GM23338 (cell line): ENCODE results near the gene KISS1. TPM values are rescaled to one million over a fixed set of nuclear protein-coding genes. Genes with fewer than 3 reads are reported as not detected.

Experiments used
- ATAC-seq: fragments of 200-7000 bp; cut with Tn5 transposase; 3 replicates; pipeline ENCODE4 v1.9.1; 2020
- DNase-seq: peaks from one replicate; pipeline ENCODE4 v3.0.0-alpha.2; 2015; ENCODE audit warnings: low spot score
- H2AFZ ChIP-seq: fragments of 200-600 bp; sonication (generic); 2 replicates; pipeline ENCODE4 v1.8.0; 2016; ENCODE audit warnings: antibody characterized with exemption, mild to moderate bottlenecking, moderate library complexity
- H3F3A ChIP-seq: fragments of 200-600 bp; sonication (generic); replicated peaks from 2 replicates; pipeline ENCODE4 v1.8.0; 2017; ENCODE audit warnings: antibody characterized with exemption, mixed run types, low read depth
- H3K27ac ChIP-seq: fragments of 200-600 bp; sonication (generic); 2 replicates; pipeline ENCODE4 v1.6.1; 2016; ENCODE audit warnings: low read depth
- H3K27me3 ChIP-seq: fragments of 200-600 bp; sonication (generic); 2 replicates; pipeline ENCODE4 v1.8.0; 2016; ENCODE audit warnings: mild to moderate bottlenecking, mixed run types, moderate library complexity; ENCODE audit not compliant: insufficient read depth
- H3K36me3 ChIP-seq: fragments of 200-600 bp; sonication (generic); 2 replicates; pipeline ENCODE4 v1.8.0; 2016; ENCODE audit warnings: mild to moderate bottlenecking; ENCODE audit not compliant: insufficient read depth
- H3K4me1 ChIP-seq: fragments of 200-600 bp; sonication (generic); 2 replicates; pipeline ENCODE4 v1.8.0; 2016; ENCODE audit warnings: mild to moderate bottlenecking, moderate library complexity; ENCODE audit not compliant: insufficient read depth
- H3K4me2 ChIP-seq: fragments of 200-600 bp; sonication (generic); 2 replicates; pipeline ENCODE4 v1.7.1; 2017; ENCODE audit warnings: mixed run types
- H3K4me3 ChIP-seq: fragments of 200-600 bp; sonication (generic); 2 replicates; pipeline ENCODE4 v1.6.1; 2016; ENCODE audit warnings: mixed run types
- H3K79me2 ChIP-seq: fragments of 200-600 bp; sonication (generic); replicated peaks from 2 replicates; pipeline ENCODE4 v1.8.0; 2017; ENCODE audit warnings: mild to moderate bottlenecking; ENCODE audit not compliant: insufficient read depth
- H3K9me2 ChIP-seq: fragments of 200-600 bp; sonication (generic); 2 replicates; pipeline ENCODE4 v1.8.0; 2017; ENCODE audit not compliant: insufficient read depth
- H4K20me1 ChIP-seq: fragments of 200-600 bp; sonication (generic); replicated peaks from 2 replicates; pipeline ENCODE4 v1.8.0; 2017; ENCODE audit warnings: mild to moderate bottlenecking; ENCODE audit not compliant: insufficient read depth
- H3K27ac Mint-ChIP-seq: 2 replicates; pipeline ENCODE4 v1.8.0; 2020; ENCODE audit warnings: inconsistent platforms, mild to moderate bottlenecking, moderate library complexity, mixed read lengths
- H3K27me3 Mint-ChIP-seq: 3 replicates; pipeline ENCODE4 v1.8.0; 2022; ENCODE audit warnings: low read depth, mild to moderate bottlenecking, moderate library complexity, mixed read lengths, inconsistent platforms; ENCODE audit not compliant: insufficient read depth, poor library complexity
- H3K36me3 Mint-ChIP-seq: 3 replicates; pipeline ENCODE4 v1.8.0; 2021; ENCODE audit warnings: low read depth, mild to moderate bottlenecking, inconsistent platforms, moderate library complexity, mixed read lengths
- H3K4me1 Mint-ChIP-seq: 3 replicates; pipeline ENCODE4 v1.8.0; 2020; ENCODE audit warnings: mild to moderate bottlenecking, inconsistent platforms, mixed read lengths
- H3K4me3 Mint-ChIP-seq: 3 replicates; pipeline ENCODE4 v1.8.0; 2021; ENCODE audit warnings: moderate library complexity, mild to moderate bottlenecking, inconsistent platforms, mixed read lengths
- H3K9me3 Mint-ChIP-seq: 3 replicates; pipeline ENCODE4 v1.8.0; 2020; ENCODE audit warnings: moderate library complexity, mild to moderate bottlenecking, inconsistent platforms, mixed read lengths
- EZH2 ChIP-seq: fragments of 200-600 bp; sonication (generic); IDR thresholded peaks from one replicate; pipeline ENCODE4 v1.8.0; 2017; ENCODE audit warnings: antibody characterized with exemption, mild to moderate bottlenecking, low read depth; ENCODE audit not compliant: unreplicated experiment
- EZH2phosphoT487 ChIP-seq: fragments of 200-600 bp; sonication (generic); IDR thresholded peaks from one replicate; pipeline ENCODE4 v1.8.1; 2018; ENCODE audit warnings: antibody characterized with exemption; ENCODE audit not compliant: unreplicated experiment
- JUNB ChIP-seq: IDR thresholded peaks from one replicate; pipeline ENCODE4 v1.6.1; 2016; ENCODE audit warnings: antibody characterized with exemption; ENCODE audit not compliant: unreplicated experiment
- NANOG ChIP-seq: IDR thresholded peaks from 2 replicates; pipeline ENCODE4 v1.6.1; 2016; ENCODE audit warnings: antibody characterized with exemption, borderline replicate concordance
- POLR2AphosphoS5 ChIP-seq: IDR thresholded peaks from 2 replicates; pipeline ENCODE4 v1.6.1; 2016; ENCODE audit warnings: antibody characterized with exemption, low read depth
- REST ChIP-seq: IDR thresholded peaks from one replicate; pipeline ENCODE4 v1.6.1; 2018; ENCODE audit warnings: antibody characterized with exemption; ENCODE audit not compliant: unreplicated experiment
- ZNF114 ChIP-seq: fragments of 250-450 bp; sonication (Bioruptor Pico); IDR thresholded peaks from 2 replicates; pipeline ENCODE4 v1.5.0; 2020; ENCODE audit warnings: mild to moderate bottlenecking, moderate library complexity
- ZNF331 ChIP-seq: fragments of 250-450 bp; sonication (Bioruptor Pico); IDR thresholded peaks from 2 replicates; pipeline ENCODE4 v1.5.0; 2020; ENCODE audit warnings: low read depth, mild to moderate bottlenecking, moderate library complexity
- polyA plus RNA-seq: library from polyadenylated mRNA; unstranded; fragments of >200 nt; fragmentation: Nextera tagmentation; extraction: Ambion mirVana; gene quantifications from 2 replicates; pipeline ENCODE4 v1.2.1, GENCODE V29; 2016
- total RNA-seq: library from RNA; depleted of rRNA; stranded (reverse); fragments of >200 nt; shearing (Covaris generic); gene quantifications from 2 replicates; pipeline ENCODE4 v1.2.3, GENCODE V29; 2014
- TF ChIP-seq, protein P1 (sequence below): IDR thresholded peaks from 2 replicates; pipeline ENCODE4 v1.6.1; 2016; ENCODE audit warnings: antibody characterized with exemption
- TF ChIP-seq, protein P2 (sequence below), 2 experiments: fragments of 200-600 bp in 1 of 2; sonication (generic) in 1 of 2; conservative IDR thresholded peaks; 2 replicates each; pipeline versions ENCODE4 v1.5.1 to v1.6.1; 2016 to 2017; ENCODE audit warnings: antibody characterized with exemption in 2 of 2, low read depth in 2 of 2, mild to moderate bottlenecking in 2 of 2, moderate library complexity in 1 of 2

KISS1 gene
- total and polyA plus RNA-seq, 2 experiments from 2014 or later: not detected

DNA sequence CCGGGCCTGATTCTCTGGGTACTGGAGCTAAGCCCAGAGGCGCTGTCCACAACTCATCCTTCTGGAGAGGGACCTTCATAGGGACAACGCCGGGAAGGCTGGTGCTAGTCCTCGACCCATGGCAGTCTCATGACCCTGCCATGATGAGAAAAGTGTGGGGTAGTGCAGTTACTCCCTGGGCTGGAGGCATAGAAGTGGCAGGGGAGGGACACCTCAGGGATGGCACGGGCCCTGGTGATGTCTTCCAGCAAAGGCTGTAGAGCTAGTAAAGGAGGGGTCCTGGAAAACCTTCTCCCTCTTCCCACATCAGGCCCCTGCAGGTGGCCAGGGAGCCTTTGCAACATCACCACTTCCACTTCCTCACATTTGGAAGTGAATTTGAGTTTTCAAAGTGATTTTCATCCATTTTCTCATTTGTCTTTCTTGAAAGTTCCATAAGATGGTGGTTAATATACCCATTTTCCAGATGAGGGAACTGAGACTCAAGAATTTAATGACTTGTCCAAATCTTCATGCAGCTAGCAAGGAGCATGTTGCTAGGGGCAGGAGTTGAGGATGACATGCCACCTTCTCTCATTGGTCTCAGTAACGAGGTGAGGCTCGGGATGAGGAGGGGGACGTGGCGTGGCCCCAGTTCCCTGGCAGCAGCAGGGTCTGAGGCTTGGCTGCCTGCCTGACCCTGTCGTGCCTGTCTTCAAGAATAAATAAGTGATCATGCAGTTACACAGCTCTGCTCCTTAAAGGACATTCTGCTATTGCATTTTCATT lies 20.8 kb upstream of the KISS1 start (continued):
- TF ChIP-seq REST (no peak), JUNB (no peak), ZNF114 (CRISPR knock-in tag) (no peak), EZH2phosphoT487 (no peak), POLR2AphosphoS5 (no peak), EZH2 (no peak)
- TF ChIP-seq, protein P1, sequence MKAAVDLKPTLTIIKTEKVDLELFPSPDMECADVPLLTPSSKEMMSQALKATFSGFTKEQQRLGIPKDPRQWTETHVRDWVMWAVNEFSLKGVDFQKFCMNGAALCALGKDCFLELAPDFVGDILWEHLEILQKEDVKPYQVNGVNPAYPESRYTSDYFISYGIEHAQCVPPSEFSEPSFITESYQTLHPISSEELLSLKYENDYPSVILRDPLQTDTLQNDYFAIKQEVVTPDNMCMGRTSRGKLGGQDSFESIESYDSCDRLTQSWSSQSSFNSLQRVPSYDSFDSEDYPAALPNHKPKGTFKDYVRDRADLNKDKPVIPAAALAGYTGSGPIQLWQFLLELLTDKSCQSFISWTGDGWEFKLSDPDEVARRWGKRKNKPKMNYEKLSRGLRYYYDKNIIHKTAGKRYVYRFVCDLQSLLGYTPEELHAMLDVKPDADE: no peak
- TF ChIP-seq, protein P2, sequence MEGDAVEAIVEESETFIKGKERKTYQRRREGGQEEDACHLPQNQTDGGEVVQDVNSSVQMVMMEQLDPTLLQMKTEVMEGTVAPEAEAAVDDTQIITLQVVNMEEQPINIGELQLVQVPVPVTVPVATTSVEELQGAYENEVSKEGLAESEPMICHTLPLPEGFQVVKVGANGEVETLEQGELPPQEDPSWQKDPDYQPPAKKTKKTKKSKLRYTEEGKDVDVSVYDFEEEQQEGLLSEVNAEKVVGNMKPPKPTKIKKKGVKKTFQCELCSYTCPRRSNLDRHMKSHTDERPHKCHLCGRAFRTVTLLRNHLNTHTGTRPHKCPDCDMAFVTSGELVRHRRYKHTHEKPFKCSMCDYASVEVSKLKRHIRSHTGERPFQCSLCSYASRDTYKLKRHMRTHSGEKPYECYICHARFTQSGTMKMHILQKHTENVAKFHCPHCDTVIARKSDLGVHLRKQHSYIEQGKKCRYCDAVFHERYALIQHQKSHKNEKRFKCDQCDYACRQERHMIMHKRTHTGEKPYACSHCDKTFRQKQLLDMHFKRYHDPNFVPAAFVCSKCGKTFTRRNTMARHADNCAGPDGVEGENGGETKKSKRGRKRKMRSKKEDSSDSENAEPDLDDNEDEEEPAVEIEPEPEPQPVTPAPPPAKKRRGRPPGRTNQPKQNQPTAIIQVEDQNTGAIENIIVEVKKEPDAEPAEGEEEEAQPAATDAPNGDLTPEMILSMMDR (conservative IDR thresholded peaks at IDR 0.05; ENCODE audit: low read depth in 2 of 2): no peak

DNA sequence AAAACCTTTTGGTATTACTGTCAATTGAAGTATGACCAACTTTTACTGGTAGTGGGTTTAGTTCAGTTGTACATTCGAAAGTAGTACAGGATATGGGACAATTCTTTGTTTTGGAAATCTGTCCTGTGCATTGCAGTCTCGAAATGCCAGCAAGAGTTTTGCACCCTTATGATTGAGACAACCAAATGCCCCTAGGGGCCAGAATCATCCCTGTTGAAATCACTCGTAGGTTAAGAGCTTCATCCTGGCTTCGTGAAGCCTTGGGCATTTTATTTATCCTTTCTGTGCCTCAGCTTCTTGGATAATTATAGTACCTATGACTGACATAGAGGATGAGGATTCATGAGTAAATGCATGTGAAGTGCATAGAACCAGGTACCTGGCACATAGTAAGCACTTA lies 19.9 kb upstream of the KISS1 start:
- Histone ChIP-seq H3K36me3 (no peaks in the 10 kb centered on the region), H3K4me3 (no peak overlapping the region), H3K27ac (no peak overlapping the region), H3K4me2 (no peak overlapping the region), H3K79me2 (no peaks in the 10 kb centered on the region), H3K9me2 (no peaks in the 10 kb centered on the region), H4K20me1 (no peaks in the 10 kb centered on the region), H2AFZ (no peak overlapping the region), H3K27me3 (no peaks in the 10 kb centered on the region), H3F3A (no peaks in the 10 kb centered on the region; the same call in 1 of the 2 replicates), H3K4me1 (peaks cover 8% of the 10 kb centered on the region; the same call in 1 of the 2 replicates)
- no peak for DNase-seq
- H3K27me3 Mint-ChIP-seq: no peaks in the 10 kb centered on the region
- H3K36me3 Mint-ChIP-seq: no peaks in the 10 kb centered on the region; the same call in 2 of the 3 replicates
- H3K9me3 Mint-ChIP-seq: no peaks in the 10 kb centered on the region
- no peak for TF ChIP-seq NANOG
- no peak for TF ChIP-seq JUNB
- no peak for TF ChIP-seq ZNF331 (CRISPR knock-in tag)
- no peak for ATAC-seq
- peaks cover 7% of the 10 kb centered on the region; the same call in 2 of the 3 replicates for H3K4me1 Mint-ChIP-seq
- no peak overlapping the region for H3K27ac Mint-ChIP-seq
- no peak overlapping the region for H3K4me3 Mint-ChIP-seq
